Measurements from ENCODE around the gene SYNCRIP. TPM values are rescaled to one million over a fixed set of nuclear protein-coding genes. Genes with fewer than 3 reads are reported as not detected.

SYNCRIP gene
- total RNA-seq, 1 experiment from 2014 or later = 199 TPM

GRCh38 chr6:85594197-85594930 lies 48.3 kb downstream of the SYNCRIP start:
- Histone ChIP-seq H3K79me1 (ENCODE audit: insufficient read depth, low read depth, low read length, poor library complexity, severe bottlenecking) (no peaks in the 10 kb centered on the region), H2BK5ac (ENCODE audit: insufficient read length, low read length) (no peak overlapping the region), H3K18ac (ENCODE audit: insufficient read length, low read depth, low read length) (no peak overlapping the region), H3K23ac (ENCODE audit: insufficient read length, low read depth, low read length) (no peak overlapping the region), H3K9ac (ENCODE audit: extremely low read depth, insufficient read length, low read length) (peak overlapping the region; percentile 51), H3K4me2 (ENCODE audit: insufficient read depth, insufficient read length, low read length) (peak overlapping the region; percentile 73), H2BK120ac (ENCODE audit: low read depth, low read length, poor library complexity, severe bottlenecking) (no peak overlapping the region), H4K8ac (replicated peaks; ENCODE audit: insufficient read length, low read depth, low read length) (no peak overlapping the region), H3K27ac (ENCODE audit: insufficient read length, low read depth, low read length) (no peak overlapping the region), H3K4ac (ENCODE audit: low read depth, low read length) (no peak overlapping the region), H3K4me1 (ENCODE audit: insufficient read depth, low read length) (no peaks in the 10 kb centered on the region), H3K27me3 (ENCODE audit: insufficient read depth, low read length) (no peaks in the 10 kb centered on the region), H2BK12ac (ENCODE audit: insufficient read length, low read depth, low read length) (no peak overlapping the region), H4K5ac (ENCODE audit: insufficient read length, low read depth, low read length) (no peak overlapping the region), H3K56ac (ENCODE audit: insufficient read length, low read depth, low read length) (no peak overlapping the region), H3K14ac (ENCODE audit: insufficient read depth, low read length) (0 out of 2 replicates have a peak overlapping the region, but pooled peaks have one; percentile 1), H3T11ph (ENCODE audit: low read length) (no peak overlapping the region), H2AK5ac (ENCODE audit: insufficient read length, low read length) (no peak overlapping the region), H4K91ac (ENCODE audit: insufficient read length, low read depth, low read length) (no peak overlapping the region), H3K9me3 (ENCODE audit: control insufficient read depth, low read depth, low read length) (no peaks in the 10 kb centered on the region), H4K20me1 (ENCODE audit: control insufficient read depth, insufficient read depth, insufficient read length) (no peaks in the 10 kb centered on the region), H2BK15ac (ENCODE audit: low read depth, low read length) (no peak overlapping the region), H3K79me2 (ENCODE audit: insufficient read depth, low read length) (no peaks in the 10 kb centered on the region), H2BK20ac (ENCODE audit: low read depth, low read length, poor library complexity, severe bottlenecking) (no peak overlapping the region), H2AFZ (ENCODE audit: low read length) (no peak overlapping the region), H3K23me2 (ENCODE audit: insufficient read length, low read depth, low read length, poor library complexity, severe bottlenecking) (peaks cover 4% of the 10 kb centered on the region)
- Mint-ChIP-seq H3K4me3 (peak overlapping the region; percentile 95 to 96), H3K4me1 (peaks cover 12 to 15% of the 10 kb centered on the region in 2 experiments), H3K9me3 (peaks cover 0 to 3% of the 10 kb centered on the region in 2 experiments; a peak in 3 of 5 replicates), H3K36me3 (ENCODE audit: insufficient read depth in 1 of 3, low read depth in 3 of 3) (peaks cover 0 to 8% (median 1%) of the 10 kb centered on the region in 3 experiments; a peak in 4 of 7 replicates), H3K27ac (peak overlapping the region in 2 of 3 experiments; percentile 83 to 97; a peak in 4 of 7 replicates), H3K27me3 (ENCODE audit: low read depth) (peaks cover 6% of the 10 kb centered on the region; the same call in 1 of the 2 replicates)
- DNase-seq = no peak
- WGBS (ENCODE audit: extremely low coverage, insufficient read length, low lambda C conversion rate) = no CpG with 5 or more reads among the region's 35 CpGs
- no peak for TF ChIP-seq CTCF (conservative IDR thresholded peaks at IDR 0.05)

Data from H9 (cell line).